Measurements from ENCODE around the gene ENOPH1. TPM values are rescaled to one million over a fixed set of nuclear protein-coding genes. Genes with fewer than 3 reads are reported as not detected.
A peak's percentile ranks its signal among the peaks of the same experiment; 100 is the strongest.
"Not testable (repeated sequence)": the region's sequence is repeated elsewhere in the genome, so short reads cannot be mapped to it uniquely, and the experiment has no call there.

ENOPH1 gene
- total and polyA plus RNA-seq, 2 of the 13 experiments (the other 11 are each of a cell fraction or from before 2014, with no cell fraction given): 15.5 to 64.3 TPM

DNA sequence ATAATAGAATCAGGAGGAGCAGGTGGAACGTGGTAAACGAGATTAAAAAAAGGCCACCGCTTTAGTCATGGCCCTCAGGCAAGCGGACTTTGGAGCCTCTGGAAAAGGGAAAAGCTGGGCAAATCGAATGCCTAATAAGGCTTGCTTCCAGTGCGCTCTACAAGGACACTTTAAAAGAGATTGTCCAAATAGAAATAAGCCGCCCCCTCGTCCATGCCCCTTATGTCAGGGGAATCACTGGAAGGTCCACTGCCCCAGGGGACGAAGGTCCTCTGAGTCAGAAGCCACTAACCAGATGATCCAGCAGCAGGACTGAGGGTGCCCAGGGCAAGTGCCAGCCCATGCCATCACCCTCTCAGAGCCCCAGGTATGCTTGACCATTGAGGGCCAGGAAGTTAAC, 47.1 kb downstream of the ENOPH1 start:
- H3K9ac ChIP-seq (ENCODE audit: insufficient read depth, low read depth, low read length); TF ChIP-seq HNF4G (CRISPR knock-in tag; IDR thresholded peaks at IDR 0.05; ENCODE audit: borderline replicate concordance, low read depth): not testable (repeated sequence)
- peak; percentile 23; the same call in 1 of the 2 replicates for TF ChIP-seq HNF4G (IDR thresholded peaks at IDR 0.05; ENCODE audit: borderline replicate concordance, low read depth, low read length)
- TF ChIP-seq, protein P1, sequence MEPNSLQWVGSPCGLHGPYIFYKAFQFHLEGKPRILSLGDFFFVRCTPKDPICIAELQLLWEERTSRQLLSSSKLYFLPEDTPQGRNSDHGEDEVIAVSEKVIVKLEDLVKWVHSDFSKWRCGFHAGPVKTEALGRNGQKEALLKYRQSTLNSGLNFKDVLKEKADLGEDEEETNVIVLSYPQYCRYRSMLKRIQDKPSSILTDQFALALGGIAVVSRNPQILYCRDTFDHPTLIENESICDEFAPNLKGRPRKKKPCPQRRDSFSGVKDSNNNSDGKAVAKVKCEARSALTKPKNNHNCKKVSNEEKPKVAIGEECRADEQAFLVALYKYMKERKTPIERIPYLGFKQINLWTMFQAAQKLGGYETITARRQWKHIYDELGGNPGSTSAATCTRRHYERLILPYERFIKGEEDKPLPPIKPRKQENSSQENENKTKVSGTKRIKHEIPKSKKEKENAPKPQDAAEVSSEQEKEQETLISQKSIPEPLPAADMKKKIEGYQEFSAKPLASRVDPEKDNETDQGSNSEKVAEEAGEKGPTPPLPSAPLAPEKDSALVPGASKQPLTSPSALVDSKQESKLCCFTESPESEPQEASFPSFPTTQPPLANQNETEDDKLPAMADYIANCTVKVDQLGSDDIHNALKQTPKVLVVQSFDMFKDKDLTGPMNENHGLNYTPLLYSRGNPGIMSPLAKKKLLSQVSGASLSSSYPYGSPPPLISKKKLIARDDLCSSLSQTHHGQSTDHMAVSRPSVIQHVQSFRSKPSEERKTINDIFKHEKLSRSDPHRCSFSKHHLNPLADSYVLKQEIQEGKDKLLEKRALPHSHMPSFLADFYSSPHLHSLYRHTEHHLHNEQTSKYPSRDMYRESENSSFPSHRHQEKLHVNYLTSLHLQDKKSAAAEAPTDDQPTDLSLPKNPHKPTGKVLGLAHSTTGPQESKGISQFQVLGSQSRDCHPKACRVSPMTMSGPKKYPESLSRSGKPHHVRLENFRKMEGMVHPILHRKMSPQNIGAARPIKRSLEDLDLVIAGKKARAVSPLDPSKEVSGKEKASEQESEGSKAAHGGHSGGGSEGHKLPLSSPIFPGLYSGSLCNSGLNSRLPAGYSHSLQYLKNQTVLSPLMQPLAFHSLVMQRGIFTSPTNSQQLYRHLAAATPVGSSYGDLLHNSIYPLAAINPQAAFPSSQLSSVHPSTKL (CRISPR knock-in tag; IDR thresholded peaks at IDR 0.05): peak; percentile 29; the same call in 1 of the 2 replicates
- TF ChIP-seq SRF (IDR thresholded peaks at IDR 0.05; ENCODE audit: low read depth, low read length): peak; percentile 90
- TF ChIP-seq, protein P2, sequence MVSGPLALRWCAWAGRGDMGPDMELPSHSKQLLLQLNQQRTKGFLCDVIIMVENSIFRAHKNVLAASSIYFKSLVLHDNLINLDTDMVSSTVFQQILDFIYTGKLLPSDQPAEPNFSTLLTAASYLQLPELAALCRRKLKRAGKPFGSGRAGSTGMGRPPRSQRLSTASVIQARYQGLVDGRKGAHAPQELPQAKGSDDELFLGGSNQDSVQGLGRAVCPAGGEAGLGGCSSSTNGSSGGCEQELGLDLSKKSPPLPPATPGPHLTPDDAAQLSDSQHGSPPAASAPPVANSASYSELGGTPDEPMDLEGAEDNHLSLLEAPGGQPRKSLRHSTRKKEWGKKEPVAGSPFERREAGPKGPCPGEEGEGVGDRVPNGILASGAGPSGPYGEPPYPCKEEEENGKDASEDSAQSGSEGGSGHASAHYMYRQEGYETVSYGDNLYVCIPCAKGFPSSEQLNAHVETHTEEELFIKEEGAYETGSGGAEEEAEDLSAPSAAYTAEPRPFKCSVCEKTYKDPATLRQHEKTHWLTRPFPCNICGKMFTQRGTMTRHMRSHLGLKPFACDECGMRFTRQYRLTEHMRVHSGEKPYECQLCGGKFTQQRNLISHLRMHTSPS (CRISPR knock-in tag; IDR thresholded peaks at IDR 0.05; ENCODE audit: low read depth): peak; percentile 82; the same call in 1 of the 2 replicates
- peak; percentile 29; the same call in 1 of the 2 replicates for TF ChIP-seq FOSL2 (CRISPR knock-in tag; IDR thresholded peaks at IDR 0.05)
- TF ChIP-seq, protein P3, sequence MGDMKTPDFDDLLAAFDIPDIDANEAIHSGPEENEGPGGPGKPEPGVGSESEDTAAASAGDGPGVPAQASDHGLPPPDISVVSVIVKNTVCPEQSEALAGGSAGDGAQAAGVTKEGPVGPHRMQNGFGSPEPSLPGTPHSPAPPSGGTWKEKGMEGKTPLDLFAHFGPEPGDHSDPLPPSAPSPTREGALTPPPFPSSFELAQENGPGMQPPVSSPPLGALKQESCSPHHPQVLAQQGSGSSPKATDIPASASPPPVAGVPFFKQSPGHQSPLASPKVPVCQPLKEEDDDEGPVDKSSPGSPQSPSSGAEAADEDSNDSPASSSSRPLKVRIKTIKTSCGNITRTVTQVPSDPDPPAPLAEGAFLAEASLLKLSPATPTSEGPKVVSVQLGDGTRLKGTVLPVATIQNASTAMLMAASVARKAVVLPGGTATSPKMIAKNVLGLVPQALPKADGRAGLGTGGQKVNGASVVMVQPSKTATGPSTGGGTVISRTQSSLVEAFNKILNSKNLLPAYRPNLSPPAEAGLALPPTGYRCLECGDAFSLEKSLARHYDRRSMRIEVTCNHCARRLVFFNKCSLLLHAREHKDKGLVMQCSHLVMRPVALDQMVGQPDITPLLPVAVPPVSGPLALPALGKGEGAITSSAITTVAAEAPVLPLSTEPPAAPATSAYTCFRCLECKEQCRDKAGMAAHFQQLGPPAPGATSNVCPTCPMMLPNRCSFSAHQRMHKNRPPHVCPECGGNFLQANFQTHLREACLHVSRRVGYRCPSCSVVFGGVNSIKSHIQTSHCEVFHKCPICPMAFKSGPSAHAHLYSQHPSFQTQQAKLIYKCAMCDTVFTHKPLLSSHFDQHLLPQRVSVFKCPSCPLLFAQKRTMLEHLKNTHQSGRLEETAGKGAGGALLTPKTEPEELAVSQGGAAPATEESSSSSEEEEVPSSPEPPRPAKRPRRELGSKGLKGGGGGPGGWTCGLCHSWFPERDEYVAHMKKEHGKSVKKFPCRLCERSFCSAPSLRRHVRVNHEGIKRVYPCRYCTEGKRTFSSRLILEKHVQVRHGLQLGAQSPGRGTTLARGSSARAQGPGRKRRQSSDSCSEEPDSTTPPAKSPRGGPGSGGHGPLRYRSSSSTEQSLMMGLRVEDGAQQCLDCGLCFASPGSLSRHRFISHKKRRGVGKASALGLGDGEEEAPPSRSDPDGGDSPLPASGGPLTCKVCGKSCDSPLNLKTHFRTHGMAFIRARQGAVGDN (CRISPR knock-in tag; IDR thresholded peaks at IDR 0.05): peak; percentile 16; the same call in 1 of the 2 replicates
- TF ChIP-seq, protein P4, sequence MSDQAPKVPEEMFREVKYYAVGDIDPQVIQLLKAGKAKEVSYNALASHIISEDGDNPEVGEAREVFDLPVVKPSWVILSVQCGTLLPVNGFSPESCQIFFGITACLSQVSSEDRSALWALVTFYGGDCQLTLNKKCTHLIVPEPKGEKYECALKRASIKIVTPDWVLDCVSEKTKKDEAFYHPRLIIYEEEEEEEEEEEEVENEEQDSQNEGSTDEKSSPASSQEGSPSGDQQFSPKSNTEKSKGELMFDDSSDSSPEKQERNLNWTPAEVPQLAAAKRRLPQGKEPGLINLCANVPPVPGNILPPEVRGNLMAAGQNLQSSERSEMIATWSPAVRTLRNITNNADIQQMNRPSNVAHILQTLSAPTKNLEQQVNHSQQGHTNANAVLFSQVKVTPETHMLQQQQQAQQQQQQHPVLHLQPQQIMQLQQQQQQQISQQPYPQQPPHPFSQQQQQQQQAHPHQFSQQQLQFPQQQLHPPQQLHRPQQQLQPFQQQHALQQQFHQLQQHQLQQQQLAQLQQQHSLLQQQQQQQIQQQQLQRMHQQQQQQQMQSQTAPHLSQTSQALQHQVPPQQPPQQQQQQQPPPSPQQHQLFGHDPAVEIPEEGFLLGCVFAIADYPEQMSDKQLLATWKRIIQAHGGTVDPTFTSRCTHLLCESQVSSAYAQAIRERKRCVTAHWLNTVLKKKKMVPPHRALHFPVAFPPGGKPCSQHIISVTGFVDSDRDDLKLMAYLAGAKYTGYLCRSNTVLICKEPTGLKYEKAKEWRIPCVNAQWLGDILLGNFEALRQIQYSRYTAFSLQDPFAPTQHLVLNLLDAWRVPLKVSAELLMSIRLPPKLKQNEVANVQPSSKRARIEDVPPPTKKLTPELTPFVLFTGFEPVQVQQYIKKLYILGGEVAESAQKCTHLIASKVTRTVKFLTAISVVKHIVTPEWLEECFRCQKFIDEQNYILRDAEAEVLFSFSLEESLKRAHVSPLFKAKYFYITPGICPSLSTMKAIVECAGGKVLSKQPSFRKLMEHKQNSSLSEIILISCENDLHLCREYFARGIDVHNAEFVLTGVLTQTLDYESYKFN (CRISPR knock-in tag; conservative IDR thresholded peaks at IDR 0.05): peak; percentile 45; the same call in 1 of the 2 replicates
- TF ChIP-seq ZSCAN29 (CRISPR knock-in tag; conservative IDR thresholded peaks at IDR 0.05): 0 out of 2 replicates have a peak, but pooled peaks have one; percentile 46
- TF ChIP-seq PITX1 (CRISPR knock-in tag; IDR thresholded peaks at IDR 0.05): 0 out of 2 replicates have a peak, but pooled peaks have one; percentile 30

More for the DNA sequence above, 47.1 kb downstream of the ENOPH1 start:
- POLR2A ChIA-PET; H2AFZ ChIP-seq (ENCODE audit: low read length); intact Hi-C loops (cut with micrococcal nuclease; ENCODE audit: unreplicated experiment); H3K27ac ChIP-seq (ENCODE audit: extremely low read length, insufficient read depth, low read length); H3K9me3 ChIP-seq (ENCODE audit: low read length); FAIRE-seq; ATAC-seq; H4K20me1 ChIP-seq (ENCODE audit: insufficient read depth, low read length); H3K79me2 ChIP-seq (ENCODE audit: insufficient read depth, low read length); H3K36me3 ChIP-seq (replicated peaks in 1 of 2; ENCODE audit: control insufficient read depth in 1 of 2, insufficient read depth in 2 of 2, low read length in 2 of 2); in situ Hi-C loops (cut with HindIII; ENCODE audit: extremely low pct_ligation_motif_present, low pct_unique_long_range_greater_than_20kb); H3K27me3 ChIP-seq (ENCODE audit: control insufficient read depth in 1 of 2, insufficient read depth in 2 of 2, low read length in 2 of 2); CTCF ChIA-PET (ENCODE audit: low intra/inter-chr PET ratio, low total read pairs); H3K4me3 ChIP-seq (replicated peaks in 1 of 3; ENCODE audit: insufficient read depth in 1 of 3, low read depth in 2 of 3, low read length in 3 of 3); BruUV-seq (replicated peaks): not testable (repeated sequence)
- peak overlapping the region; percentile 53; the same call in 1 of the 2 replicates for H3K4me2 ChIP-seq (ENCODE audit: low read depth, low read length)
- H3K4me1 ChIP-seq (ENCODE audit: insufficient read depth, low read length): peaks cover 23% of the 10 kb centered on the region
- DNase-seq (ENCODE audit: low spot score): peak; percentile 38
- 0% methylated on average over 6 of the region's 9 CpGs for WGBS (ENCODE audit: low lambda C conversion rate)
